GM19351 (cell line): ENCODE results near the gene FOXL3.

Experiments
- ATAC-seq: cut with Tn5 transposase; IDR thresholded peaks from one replicate; pipeline ENCODE4 v1.9.1; 2021; ENCODE audit warnings: mild to moderate bottlenecking, moderate library complexity; ENCODE audit not compliant: unreplicated experiment

Gene FOXL3

DNA sequence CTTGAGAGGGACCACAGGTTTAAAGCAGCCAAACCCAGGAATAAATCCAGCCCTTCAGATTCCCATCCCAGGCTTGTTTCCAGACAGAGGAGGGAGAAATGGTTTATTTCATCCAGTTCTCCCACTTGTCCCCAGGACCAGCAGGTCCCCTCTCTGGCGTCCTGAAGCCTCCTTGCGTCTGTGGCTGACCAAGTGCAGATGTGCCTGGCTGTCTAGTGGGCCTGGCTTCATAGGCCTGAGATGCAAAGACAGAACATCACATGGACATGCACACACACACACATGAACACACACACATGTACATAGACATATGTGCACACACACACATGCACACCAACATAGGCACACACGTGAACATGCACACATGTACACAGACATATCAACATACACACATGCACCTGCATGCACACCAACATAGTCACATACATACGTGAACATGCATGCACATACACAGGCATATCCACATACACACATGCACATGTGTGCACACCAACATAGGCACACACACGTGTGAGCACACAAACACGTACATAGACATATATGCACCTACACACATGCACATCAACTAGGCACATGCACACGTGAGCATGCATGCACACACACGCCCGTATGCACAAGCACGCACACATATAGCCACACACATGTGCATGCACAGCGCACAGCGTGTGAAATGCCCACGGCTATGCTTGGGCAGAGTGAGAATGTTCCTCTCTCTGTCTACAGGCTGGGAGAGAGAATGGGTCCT is 10.7 kb downstream of the FOXL3 start:
- no peak for ATAC-seq

DNA sequence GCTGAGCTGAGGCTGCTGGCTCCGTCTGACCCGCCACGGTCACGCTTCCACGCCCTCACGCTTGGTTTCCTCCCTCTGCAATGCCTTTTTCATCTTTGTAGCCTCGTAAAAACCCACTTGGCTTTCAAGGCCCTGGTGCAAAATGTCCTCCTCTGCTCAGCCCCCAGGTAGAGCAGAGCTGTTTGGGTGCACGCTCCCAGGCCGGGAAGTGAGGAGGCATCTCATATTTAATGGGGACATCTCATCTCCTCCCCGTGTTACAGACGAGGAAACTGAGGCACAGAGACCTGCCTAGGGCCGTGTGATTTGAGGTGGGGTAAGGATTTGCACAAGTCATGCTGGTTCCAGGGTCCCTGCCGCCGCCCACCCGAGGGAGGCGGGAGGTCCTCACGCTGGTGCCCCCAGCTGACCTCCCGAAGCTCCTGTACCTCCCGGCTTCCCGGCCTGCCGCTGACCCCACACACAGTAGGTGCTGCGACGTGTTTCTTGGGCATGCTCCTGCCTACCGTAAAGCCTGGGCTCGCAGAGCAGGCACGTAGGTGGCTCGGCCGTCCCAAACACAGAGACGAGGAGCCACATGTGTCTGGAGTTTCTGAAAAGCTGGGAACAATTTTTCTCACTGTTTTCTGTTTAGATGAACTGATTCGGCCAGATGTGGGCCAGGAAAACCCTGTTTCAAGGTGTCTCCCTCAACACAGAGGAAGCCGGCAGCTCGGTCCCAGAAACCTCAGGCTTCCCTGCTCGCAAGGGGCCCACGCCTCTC is 11.5 kb downstream of the FOXL3 start:
- ATAC-seq = no peak

GRCh38 chr7:302054-302992 is 12.4 kb downstream of the FOXL3 start:
- no peak for ATAC-seq

- no peak for ATAC-seq
Measured at GRCh38 chr7:303425-303824, 13.5 kb downstream of the FOXL3 start.

- ATAC-seq = no peak
Measured at GRCh38 chr7:303884-304573, 14.1 kb downstream of the FOXL3 start.

DNA sequence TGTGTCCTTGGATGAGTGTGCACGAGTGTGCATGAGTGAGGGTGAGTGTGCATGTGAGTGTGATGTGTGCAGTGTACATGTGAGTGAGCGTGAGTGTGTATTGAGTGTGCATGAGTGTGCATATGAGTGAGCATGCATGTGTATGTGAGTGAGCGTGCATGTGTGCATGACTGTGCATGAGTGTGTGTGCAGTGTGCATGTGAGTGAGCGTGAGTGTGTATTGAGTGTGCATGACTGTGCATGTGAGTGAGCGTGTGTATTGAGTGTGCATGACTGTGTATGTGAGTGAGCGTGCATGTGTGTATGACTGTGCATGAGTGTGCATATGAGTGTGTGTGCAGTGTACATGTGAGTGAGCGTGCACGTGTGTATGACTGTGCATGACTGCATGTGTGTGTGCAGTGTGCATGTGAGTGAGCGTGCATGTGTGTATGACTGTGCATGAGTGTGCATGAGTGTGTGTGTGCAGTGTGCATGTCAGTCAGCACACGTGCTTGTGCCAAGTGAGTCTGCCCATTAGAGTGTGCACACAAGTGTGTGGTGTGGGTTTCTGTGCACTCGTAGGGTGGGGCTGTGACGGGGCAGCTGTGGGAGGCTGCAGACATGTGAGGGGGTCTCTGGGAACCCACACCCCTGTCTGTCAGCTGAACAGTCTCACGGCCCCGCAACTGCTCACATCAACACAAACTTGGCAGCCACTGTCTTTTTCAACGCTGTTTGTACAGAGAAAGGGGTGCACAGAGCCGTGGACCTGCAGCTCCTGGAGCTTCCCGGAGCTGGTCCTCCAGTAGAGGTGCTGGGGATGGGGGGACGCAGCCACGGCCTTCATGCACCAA is 14.8 kb downstream of the FOXL3 start:
- ATAC-seq = no peak

- ATAC-seq = no peak
Measured at GRCh38 chr7:305410-306151, 15.6 kb downstream of the FOXL3 start.

GRCh38 chr7:307970-308369 is 18.0 kb downstream of the FOXL3 start:
- no peak for ATAC-seq

DNA sequence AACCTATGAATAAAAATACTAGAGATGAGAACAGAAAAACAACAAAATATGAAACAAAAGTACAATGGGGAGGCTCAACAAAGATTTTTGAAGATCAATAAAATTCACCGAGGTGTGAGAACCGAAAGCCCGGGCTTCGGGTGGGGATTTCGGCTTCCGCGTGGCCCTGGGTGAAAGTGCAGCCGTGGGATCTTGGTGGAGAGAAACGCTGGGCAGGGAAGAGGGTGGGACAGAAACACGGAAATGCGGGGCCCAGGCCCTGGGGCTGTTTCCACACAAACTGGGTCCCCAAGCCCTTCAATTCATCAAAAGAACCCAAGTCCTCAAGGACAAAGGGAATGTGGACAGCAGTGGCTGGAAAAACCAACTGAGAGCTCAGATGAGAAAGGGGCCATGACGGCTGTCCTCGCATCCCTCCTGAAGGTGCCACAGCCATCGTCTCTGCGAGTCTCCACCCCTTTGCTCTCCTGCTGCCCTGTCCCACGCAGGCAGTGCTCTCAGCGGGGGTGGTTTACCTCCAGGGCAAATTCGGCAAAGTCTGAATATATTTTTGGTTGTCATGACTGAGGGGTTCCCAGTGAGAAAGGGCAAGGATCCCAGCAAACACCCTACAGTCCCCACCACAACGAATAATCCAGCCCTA is 19.7 kb downstream of the FOXL3 start:
- no peak for ATAC-seq

DNA sequence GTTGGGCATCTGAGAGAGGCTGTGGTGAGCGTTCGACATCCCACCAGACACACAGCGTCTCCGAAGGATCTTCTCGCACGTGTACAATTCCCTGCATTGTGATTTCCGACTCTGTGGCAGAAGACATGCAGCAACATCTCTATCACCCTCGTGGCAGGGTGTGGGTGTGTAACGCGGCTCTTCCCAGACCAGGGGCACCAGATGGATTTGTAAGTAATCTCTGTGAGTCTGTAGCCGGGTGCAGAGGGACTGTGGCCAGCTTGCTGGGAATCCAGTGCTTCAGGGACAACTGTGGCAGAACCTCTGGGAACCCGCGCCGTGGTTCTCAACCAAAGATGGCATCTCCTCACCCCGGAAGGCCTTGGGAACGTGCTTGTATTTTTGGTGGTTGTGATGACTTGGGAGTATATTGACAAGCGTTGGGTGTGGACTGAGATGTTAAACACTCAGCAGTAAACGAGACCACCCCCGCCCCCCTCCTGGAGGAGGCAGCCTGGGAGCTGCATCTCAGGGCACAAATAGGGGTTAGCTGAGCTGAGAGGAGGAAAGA is 21.2 kb downstream of the FOXL3 start:
- ATAC-seq = no peak

GRCh38 chr7:311796-312195 is 21.8 kb downstream of the FOXL3 start:
- ATAC-seq = no peak

GRCh38 chr7:312424-312823 is 22.5 kb downstream of the FOXL3 start:
- no peak for ATAC-seq

DNA sequence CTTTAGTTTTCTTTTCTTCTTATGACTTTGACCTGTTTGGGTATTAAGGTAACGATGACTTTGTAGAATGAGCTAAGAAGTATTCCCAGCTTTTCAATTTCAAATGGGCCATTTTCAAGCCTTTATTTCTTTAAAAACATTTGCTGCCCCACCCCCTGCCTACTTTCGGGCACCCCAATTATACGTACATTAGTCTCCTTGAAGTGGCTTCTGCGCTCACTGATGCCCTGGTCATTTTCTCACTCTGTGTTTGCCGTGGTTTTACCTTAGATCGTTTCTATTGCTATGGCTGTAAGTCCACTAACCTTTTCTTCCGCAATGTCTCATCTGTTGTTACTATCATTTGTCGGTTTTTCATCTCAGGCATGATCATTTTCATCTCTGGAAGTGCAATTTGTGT is 24.9 kb downstream of the FOXL3 start:
- ATAC-seq = no peak

DNA sequence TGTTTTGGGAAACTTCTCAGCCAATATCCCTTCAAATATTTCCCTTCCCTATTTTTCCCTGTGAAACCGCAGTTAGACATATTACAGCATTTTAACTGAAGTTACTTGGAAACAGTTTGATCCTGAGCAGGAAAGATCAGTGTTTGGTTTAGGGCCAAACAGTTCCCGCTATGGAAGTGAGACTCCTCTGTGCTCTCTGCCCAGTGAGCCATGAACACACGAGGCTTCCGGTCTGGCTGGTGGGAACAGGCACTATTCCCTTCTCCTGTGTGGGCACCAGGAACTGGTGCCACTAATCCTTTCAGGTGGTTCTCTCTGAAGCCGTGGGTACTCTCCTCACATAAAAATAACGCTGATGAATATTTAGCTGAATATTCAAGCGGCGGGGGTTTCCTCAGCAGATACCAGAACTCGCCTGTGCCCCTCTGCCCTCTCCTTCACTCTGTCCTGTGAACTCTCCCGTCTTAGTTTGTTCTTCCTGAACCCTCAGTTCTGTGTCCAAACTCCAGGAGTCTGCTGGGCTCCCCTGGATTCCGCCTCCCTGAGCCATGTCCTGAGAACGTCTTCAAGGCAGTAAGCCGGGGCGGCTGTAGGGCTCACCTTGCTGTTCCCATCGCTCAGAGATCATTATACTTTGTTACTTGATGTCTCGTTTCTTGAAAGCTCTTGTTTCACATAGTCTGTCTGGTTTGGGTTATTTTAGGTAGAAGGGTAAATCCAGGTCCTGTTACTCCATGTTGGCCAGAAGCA is 25.7 kb downstream of the FOXL3 start:
- no peak for ATAC-seq

- no peak for ATAC-seq
Measured at GRCh38 chr7:317643-318405, 27.9 kb downstream of the FOXL3 start.

GRCh38 chr7:318476-318875 is 28.5 kb downstream of the FOXL3 start:
- no peak for ATAC-seq
